Activated CD4-positive, CD25-positive, alpha-beta regulatory T cell treated with anti-CD3 and anti-CD28 coated beads, Interleukin-2, amount 50 U/mL, for 16 hours (primary cell): ENCODE results near the gene CTAGE15.
"Not testable (repeated sequence)": the region's sequence is repeated elsewhere in the genome, so short reads cannot be mapped to it uniquely, and the experiment has no call there.

Experiments used
- DNase-seq: peaks from one replicate; pipeline ENCODE4 v3.0.0-alpha.2; 2020; ENCODE audit warnings: low read depth, low spot score

CTAGE15 gene

GRCh38 chr7:143571501-143571900, at the start of gene CTAGE15:
CTAGE15 (plus strand) TSS chr7:143571801; CDS start chr7:143571818, 17 bp downstream.
- not testable (repeated sequence) for DNase-seq

GRCh38 chr7:143522309-143522916, 49.2 kb upstream of the CTAGE15 start:
- not testable (repeated sequence) for DNase-seq

GRCh38 chr7:143531169-143531926, 40.3 kb upstream of the CTAGE15 start:
- DNase-seq = not testable (repeated sequence)

- DNase-seq = not testable (repeated sequence)
Measured at GRCh38 chr7:143531932-143532331, 39.7 kb upstream of the CTAGE15 start.

GRCh38 chr7:143533213-143533839, 38.3 kb upstream of the CTAGE15 start:
- DNase-seq = not testable (repeated sequence)

GRCh38 chr7:143536443-143536842, 35.2 kb upstream of the CTAGE15 start:
- DNase-seq = not testable (repeated sequence)

- DNase-seq = not testable (repeated sequence)
Measured at GRCh38 chr7:143543288-143544038, 28.1 kb upstream of the CTAGE15 start.

- not testable (repeated sequence) for DNase-seq
Measured at GRCh38 chr7:143555968-143556367, 15.6 kb upstream of the CTAGE15 start.

GRCh38 chr7:143563306-143563705, 8.3 kb upstream of the CTAGE15 start:
- not testable (repeated sequence) for DNase-seq

- DNase-seq = not testable (repeated sequence)
Measured at GRCh38 chr7:143566001-143566400, 5.6 kb upstream of the CTAGE15 start.

GRCh38 chr7:143588183-143588582, 16.6 kb downstream of the CTAGE15 start:
- not testable (repeated sequence) for DNase-seq

- DNase-seq = not testable (repeated sequence)
Measured at GRCh38 chr7:143589897-143590296, 18.3 kb downstream of the CTAGE15 start.

- not testable (repeated sequence) for DNase-seq
Measured at GRCh38 chr7:143598086-143598485, 26.5 kb downstream of the CTAGE15 start.

GRCh38 chr7:143603549-143603948, 31.9 kb downstream of the CTAGE15 start:
- not testable (repeated sequence) for DNase-seq

- DNase-seq = not testable (repeated sequence)
Measured at GRCh38 chr7:143606088-143606487, 34.5 kb downstream of the CTAGE15 start.

GRCh38 chr7:143615545-143615944, 43.9 kb downstream of the CTAGE15 start:
- not testable (repeated sequence) for DNase-seq

- DNase-seq = not testable (repeated sequence)
Measured at GRCh38 chr7:143617204-143617603, 45.6 kb downstream of the CTAGE15 start.

- DNase-seq = not testable (repeated sequence)
Measured at GRCh38 chr7:143620058-143620457, 48.5 kb downstream of the CTAGE15 start.

GRCh38 chr7:143620646-143621045, 49.0 kb downstream of the CTAGE15 start, which contains the start of gene TCAF2:
TCAF2 (plus strand) TSS chr7:143620974.
- DNase-seq = peak; percentile 43

GRCh38 chr7:143621175-143621574, 49.6 kb downstream of the CTAGE15 start:
- DNase-seq = not testable (repeated sequence)

- not testable (repeated sequence) for DNase-seq
Measured at GRCh38 chr7:143622130-143622529, 50.5 kb downstream of the CTAGE15 start.
